Activated effector memory CD4-positive, alpha-beta T cell treated with Interleukin-2 at 50 U/mL for 16 hours (primary cell): ENCODE results near the gene MCHR1.
"Not testable (repeated sequence)": the region's sequence is repeated elsewhere in the genome, so short reads cannot be mapped to it uniquely, and the experiment has no call there.

Experiments
- DNase-seq: peaks from one replicate; pipeline ENCODE4 v3.0.0-alpha.2; 2020

Gene MCHR1

GRCh38 chr22:40659166-40659565 is 20.1 kb upstream of the MCHR1 start:
- no peak for DNase-seq

- DNase-seq: no peak
Measured at GRCh38 chr22:40660730-40661129, 18.6 kb upstream of the MCHR1 start.

GRCh38 chr22:40661671-40662070 is 17.6 kb upstream of the MCHR1 start:
- DNase-seq: no peak

GRCh38 chr22:40665312-40665711 is 14.0 kb upstream of the MCHR1 start:
- no peak for DNase-seq

- no peak for DNase-seq
Measured at GRCh38 chr22:40666151-40666848, 13.0 kb upstream of the MCHR1 start.

- no peak for DNase-seq
Measured at GRCh38 chr22:40668611-40669411, 10.5 kb upstream of the MCHR1 start.

GRCh38 chr22:40670058-40670457 is 9.2 kb upstream of the MCHR1 start:
- DNase-seq: no peak

GRCh38 chr22:40671369-40671768 is 7.9 kb upstream of the MCHR1 start:
- no peak for DNase-seq

- no peak for DNase-seq
Measured at GRCh38 chr22:40671796-40672360, 7.4 kb upstream of the MCHR1 start.

GRCh38 chr22:40673017-40673416 is 6.3 kb upstream of the MCHR1 start:
- DNase-seq: no peak

- no peak for DNase-seq
Measured at GRCh38 chr22:40674274-40674673, 5.0 kb upstream of the MCHR1 start.

- DNase-seq: not testable (repeated sequence)
Measured at GRCh38 chr22:40676166-40676565, 3.1 kb upstream of the MCHR1 start.

GRCh38 chr22:40676644-40677043 is 2.6 kb upstream of the MCHR1 start:
- DNase-seq: no peak

- DNase-seq: no peak
Measured at GRCh38 chr22:40678493-40679248, 613 bp upstream of the MCHR1 start.

- DNase-seq: no peak
Measured at GRCh38 chr22:40679964-40680818, 907 bp downstream of the MCHR1 start.

- DNase-seq: no peak
Measured at GRCh38 chr22:40680819-40681183, 1.5 kb downstream of the MCHR1 start.

- no peak for DNase-seq
Measured at GRCh38 chr22:40681451-40681850, 2.2 kb downstream of the MCHR1 start.

GRCh38 chr22:40684728-40685127 is 5.4 kb downstream of the MCHR1 start:
- no peak for DNase-seq

GRCh38 chr22:40685406-40685805 is 6.1 kb downstream of the MCHR1 start:
- DNase-seq: no peak

GRCh38 chr22:40687706-40688105 is 8.4 kb downstream of the MCHR1 start:
- no peak for DNase-seq

GRCh38 chr22:40690370-40690769 is 11.1 kb downstream of the MCHR1 start:
- no peak for DNase-seq

GRCh38 chr22:40691532-40691931 is 12.2 kb downstream of the MCHR1 start:
- no peak for DNase-seq
